OCI-LY1 (cell line): ENCODE measurements around the gene ANKRD33.

Experiments used
- H2AFZ ChIP-seq: fragments of 200-600 bp; sonication (generic), shearing (Covaris generic); 2 replicates; pipeline ENCODE4 v1.6.0; 2014; ENCODE audit warnings: antibody characterized with exemption, mild to moderate bottlenecking, low read length
- H3F3A ChIP-seq: fragments of 200-600 bp; sonication (generic), shearing (Covaris generic); 2 replicates; pipeline ENCODE4 v1.6.0; 2014; ENCODE audit warnings: mild to moderate bottlenecking, antibody characterized with exemption, low read length, moderate library complexity; ENCODE audit not compliant: insufficient read depth
- H3K27ac ChIP-seq: fragments of 200-600 bp; sonication (generic); 2 replicates; pipeline ENCODE4 v1.5.1; 2014; ENCODE audit warnings: low read length, mixed run types, mild to moderate bottlenecking, low read depth; ENCODE audit not compliant: poor library complexity, severe bottlenecking
- H3K27me3 ChIP-seq: fragments of 200-600 bp; sonication (generic); 2 replicates; pipeline ENCODE4 v1.6.0; 2014; ENCODE audit warnings: antibody characterized with exemption, mild to moderate bottlenecking, low read length, moderate library complexity; ENCODE audit not compliant: insufficient read depth
- H3K36me3 ChIP-seq: fragments of 200-600 bp; sonication (generic); 2 replicates; pipeline ENCODE4 v1.6.1; 2014; ENCODE audit warnings: mild to moderate bottlenecking, antibody characterized with exemption, low read length, moderate library complexity, mixed read lengths; ENCODE audit not compliant: insufficient read depth
- H3K4me1 ChIP-seq: fragments of 200-600 bp; sonication (generic); 2 replicates; pipeline ENCODE4 v1.5.1; 2014; ENCODE audit warnings: mild to moderate bottlenecking, low read length, moderate library complexity; ENCODE audit not compliant: insufficient read depth, severe bottlenecking
- H3K4me2 ChIP-seq: fragments of 200-600 bp; sonication (generic), shearing (Covaris generic); 2 replicates; pipeline ENCODE4 v1.6.1; 2014; ENCODE audit warnings: low read length
- H3K4me3 ChIP-seq: fragments of 200-600 bp; sonication (generic); 2 replicates; pipeline ENCODE4 v1.5.1; 2014; ENCODE audit warnings: low read length, low read depth, mild to moderate bottlenecking, mixed read lengths; ENCODE audit not compliant: poor library complexity, severe bottlenecking
- H3K79me2 ChIP-seq: fragments of 200-600 bp; shearing (Covaris generic); 2 replicates; pipeline ENCODE4 v1.6.1; 2016; ENCODE audit warnings: mixed run types, low read length, mixed read lengths; ENCODE audit not compliant: insufficient read depth
- H3K9ac ChIP-seq: fragments of 200-600 bp; sonication (generic), shearing (Covaris generic); 2 replicates; pipeline ENCODE4 v1.6.1; 2014; ENCODE audit warnings: mild to moderate bottlenecking, low read length, mixed read lengths
- H3K9me2 ChIP-seq: fragments of 200-600 bp; sonication (generic), shearing (Covaris generic); 2 replicates; pipeline ENCODE4 v1.6.1; 2014; ENCODE audit warnings: low read depth, mild to moderate bottlenecking, low read length, mixed read lengths
- H3K9me3 ChIP-seq: fragments of 200-600 bp; shearing (Covaris generic); 2 replicates; pipeline ENCODE4 v1.6.1; 2014; ENCODE audit warnings: low read length, mixed read lengths
- H4K20me1 ChIP-seq: fragments of 200-600 bp; sonication (generic), shearing (Covaris generic); 2 replicates; pipeline ENCODE4 v1.6.0; 2016; ENCODE audit warnings: mild to moderate bottlenecking, low read length; ENCODE audit not compliant: insufficient read depth
- EZH2 ChIP-seq: fragments of 200-600 bp; sonication (generic), shearing (Covaris generic); IDR thresholded peaks from 2 replicates; pipeline ENCODE4 v1.8.0; 2017; ENCODE audit warnings: borderline replicate concordance, mixed run types, mild to moderate bottlenecking, antibody characterized with exemption, low read length, moderate library complexity, mixed read lengths
- TF ChIP-seq, protein P1 (sequence below): fragments of 200-600 bp; sonication (generic), shearing (Covaris generic); IDR thresholded peaks from 2 replicates; pipeline ENCODE4 v1.5.1; 2017; ENCODE audit warnings: mild to moderate bottlenecking, antibody characterized with exemption, low read length, moderate library complexity, mixed read lengths

ANKRD33 gene

DNA sequence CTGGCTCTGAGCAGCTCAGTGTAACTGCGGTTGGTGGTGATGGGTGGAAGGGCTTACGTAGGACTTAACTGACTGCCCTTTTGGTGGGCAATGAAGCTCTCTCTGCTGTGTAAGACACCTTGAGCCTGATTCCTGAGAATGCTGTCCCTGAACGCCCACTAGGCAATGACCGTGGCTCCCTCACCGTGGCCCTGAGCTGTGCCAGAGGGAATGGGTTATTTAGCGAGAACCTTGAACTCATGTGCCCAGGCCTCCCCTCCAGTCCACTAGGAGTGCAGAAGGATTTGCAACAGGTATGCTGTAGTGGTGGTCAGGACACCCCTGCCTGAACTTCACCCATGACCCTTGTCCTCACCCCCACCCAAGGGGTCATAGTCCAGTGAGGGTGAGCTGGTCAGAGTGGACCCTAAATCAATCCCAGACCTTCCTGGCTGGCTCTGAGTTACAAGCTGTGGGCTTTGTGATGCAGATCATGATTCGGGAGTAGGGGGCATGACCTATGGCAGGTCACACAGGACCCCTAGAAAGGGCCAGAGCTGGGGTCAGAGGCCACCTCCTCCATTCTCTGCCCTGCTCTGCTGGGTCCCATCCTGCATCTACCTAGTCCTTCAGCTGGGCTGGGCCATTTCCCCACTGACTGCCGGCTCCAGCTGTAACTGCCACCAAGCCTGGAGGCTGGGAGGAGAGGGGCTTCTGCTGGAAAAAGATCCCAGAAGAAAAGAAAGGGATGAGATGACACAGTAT, 14.5 kb upstream of the ANKRD33 start:
- Histone ChIP-seq H3K79me2 (no peaks in the 10 kb centered on the region), H4K20me1 (no peaks in the 10 kb centered on the region), H3K4me3 (no peak overlapping the region), H3F3A (no peaks in the 10 kb centered on the region), H3K27ac (no peak overlapping the region), H3K27me3 (peaks cover 8% of the 10 kb centered on the region; the same call in 1 of the 2 replicates), H3K9ac (no peak overlapping the region), H3K9me3 (no peaks in the 10 kb centered on the region), H3K36me3 (no peaks in the 10 kb centered on the region), H2AFZ (no peak overlapping the region), H3K9me2 (no peaks in the 10 kb centered on the region), H3K4me1 (no peaks in the 10 kb centered on the region), H3K4me2 (no peak overlapping the region)
- TF ChIP-seq, protein P1, sequence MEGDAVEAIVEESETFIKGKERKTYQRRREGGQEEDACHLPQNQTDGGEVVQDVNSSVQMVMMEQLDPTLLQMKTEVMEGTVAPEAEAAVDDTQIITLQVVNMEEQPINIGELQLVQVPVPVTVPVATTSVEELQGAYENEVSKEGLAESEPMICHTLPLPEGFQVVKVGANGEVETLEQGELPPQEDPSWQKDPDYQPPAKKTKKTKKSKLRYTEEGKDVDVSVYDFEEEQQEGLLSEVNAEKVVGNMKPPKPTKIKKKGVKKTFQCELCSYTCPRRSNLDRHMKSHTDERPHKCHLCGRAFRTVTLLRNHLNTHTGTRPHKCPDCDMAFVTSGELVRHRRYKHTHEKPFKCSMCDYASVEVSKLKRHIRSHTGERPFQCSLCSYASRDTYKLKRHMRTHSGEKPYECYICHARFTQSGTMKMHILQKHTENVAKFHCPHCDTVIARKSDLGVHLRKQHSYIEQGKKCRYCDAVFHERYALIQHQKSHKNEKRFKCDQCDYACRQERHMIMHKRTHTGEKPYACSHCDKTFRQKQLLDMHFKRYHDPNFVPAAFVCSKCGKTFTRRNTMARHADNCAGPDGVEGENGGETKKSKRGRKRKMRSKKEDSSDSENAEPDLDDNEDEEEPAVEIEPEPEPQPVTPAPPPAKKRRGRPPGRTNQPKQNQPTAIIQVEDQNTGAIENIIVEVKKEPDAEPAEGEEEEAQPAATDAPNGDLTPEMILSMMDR, result no peak
- no peak for TF ChIP-seq EZH2

- no peaks in the 10 kb centered on the region for H3K9me3 ChIP-seq
- H3K4me3 ChIP-seq, result no peak overlapping the region
- H3K9me2 ChIP-seq, result no peaks in the 10 kb centered on the region
- no peak overlapping the region for H3K9ac ChIP-seq
- H3K79me2 ChIP-seq, result no peaks in the 10 kb centered on the region
- H3K4me1 ChIP-seq, result no peaks in the 10 kb centered on the region
- H3K27me3 ChIP-seq, result peaks cover 8% of the 10 kb centered on the region; the same call in 1 of the 2 replicates
- no peak overlapping the region for H2AFZ ChIP-seq
- H3F3A ChIP-seq, result no peaks in the 10 kb centered on the region
- no peak overlapping the region for H3K27ac ChIP-seq
- TF ChIP-seq, protein P1, result no peak
- no peak for TF ChIP-seq EZH2
- H3K36me3 ChIP-seq, result no peaks in the 10 kb centered on the region
- H4K20me1 ChIP-seq, result no peaks in the 10 kb centered on the region
- H3K4me2 ChIP-seq, result no peak overlapping the region
Observed at GRCh38 chr12:51874000-51874399, 13.9 kb upstream of the ANKRD33 start.

- Histone ChIP-seq H3K9me3 (no peaks in the 10 kb centered on the region), H4K20me1 (no peaks in the 10 kb centered on the region), H3K4me2 (no peak overlapping the region), H3F3A (no peaks in the 10 kb centered on the region), H3K27ac (no peak overlapping the region), H3K9me2 (no peaks in the 10 kb centered on the region), H3K27me3 (peaks cover 8% of the 10 kb centered on the region; the same call in 1 of the 2 replicates), H3K79me2 (no peaks in the 10 kb centered on the region), H3K4me3 (no peak overlapping the region), H3K9ac (no peak overlapping the region), H3K4me1 (no peaks in the 10 kb centered on the region), H3K36me3 (no peaks in the 10 kb centered on the region), H2AFZ (no peak overlapping the region)
- TF ChIP-seq, protein P1, result no peak
- no peak for TF ChIP-seq EZH2
Observed at GRCh38 chr12:51874486-51874885, 13.4 kb upstream of the ANKRD33 start.
